ENCODE data around the gene DOK7.

The DOK7 gene

DNA sequence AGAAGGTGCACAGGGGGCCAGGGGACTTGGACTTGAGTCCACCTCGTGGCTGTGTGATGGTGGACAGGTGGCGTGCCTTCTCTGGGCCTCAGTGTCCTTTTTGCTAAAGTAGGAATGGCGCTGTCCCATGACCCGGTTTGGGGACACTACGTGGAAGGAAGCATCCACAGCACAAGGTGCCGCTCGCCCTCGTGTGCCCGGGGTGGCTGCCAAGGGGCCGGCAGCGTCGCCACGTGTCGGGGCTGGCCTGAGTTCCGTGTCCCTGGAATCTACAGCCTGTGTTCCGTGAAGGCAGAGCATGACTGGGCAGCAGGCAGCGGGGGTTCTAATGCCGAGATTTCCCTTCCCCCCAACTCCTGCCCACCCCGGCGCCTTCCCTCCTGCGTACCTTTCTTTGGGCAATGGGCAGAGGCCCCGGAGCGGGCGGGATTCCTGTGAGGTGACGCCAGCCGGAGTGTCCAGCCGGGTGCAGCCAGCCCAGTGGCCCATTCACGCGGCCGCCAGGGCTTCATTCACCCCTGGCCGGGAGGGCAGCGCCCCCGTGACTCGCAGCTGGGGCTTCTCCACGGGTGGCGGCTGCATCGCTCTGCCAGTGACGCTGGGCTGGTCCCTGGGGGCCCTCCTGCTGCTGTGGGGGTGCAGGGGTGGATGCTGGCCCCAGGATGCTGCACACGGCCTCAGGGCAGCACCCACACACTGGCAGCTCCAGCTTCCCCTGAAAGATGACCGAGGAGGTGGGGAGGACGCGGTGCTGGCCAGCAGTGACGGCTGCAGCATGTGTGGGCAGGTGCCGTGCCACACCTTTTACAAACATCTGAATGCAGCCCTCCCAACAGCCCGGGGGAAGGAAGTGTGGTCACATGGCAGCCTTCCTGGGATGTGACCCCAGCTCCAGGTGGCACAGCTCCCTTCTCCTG, 21.2 kb downstream of the DOK7 start:
- Histone ChIP-seq H3K4me3 (ENCODE audit: low read depth, low read length) (no peak overlapping the region), H3K27me3 (replicated peaks) (peaks cover 28% of the 10 kb centered on the region)

GRCh38 chr4:3485011-3485791, 22.1 kb downstream of the DOK7 start:
- Histone ChIP-seq H3K36me3 (replicated peaks) (no peaks in the 10 kb centered on the region), H3K4me3 (ENCODE audit: low read depth, low read length) (no peak overlapping the region), H3K27ac (no peak overlapping the region), H3K27me3 (replicated peaks) (peaks cover 28% of the 10 kb centered on the region)
- no peak for TF ChIP-seq CTCF (IDR thresholded peaks at IDR 0.05; ENCODE audit: low read depth, low read length, missing control alignments)
- in situ Hi-C loops (cut with HindIII; ENCODE audit: low pct_ligation_motif_present, low sequenced_read_pairs) = no loop called here
- no peak for DNase-seq

More for the DNA sequence above, 21.2 kb downstream of the DOK7 start:
- no peak for TF ChIP-seq CTCF (IDR thresholded peaks at IDR 0.05; ENCODE audit: low read depth, low read length, missing control alignments)
- Histone ChIP-seq H3K36me3 (replicated peaks) (no peaks in the 10 kb centered on the region), H3K27ac (no peak overlapping the region)
- DNase-seq = no peak
- in situ Hi-C loops (cut with HindIII; ENCODE audit: low pct_ligation_motif_present, low sequenced_read_pairs) = no loop called here

GRCh38 chr4:3485886-3486540, 22.9 kb downstream of the DOK7 start:
- TF ChIP-seq CTCF (IDR thresholded peaks at IDR 0.05; ENCODE audit: low read depth, low read length, missing control alignments) = no peak
- peaks cover 28% of the 10 kb centered on the region for H3K27me3 ChIP-seq (replicated peaks)
- H3K4me3 ChIP-seq (ENCODE audit: low read depth, low read length) = no peak overlapping the region
- no peak overlapping the region for H3K27ac ChIP-seq
- in situ Hi-C loops (cut with HindIII; ENCODE audit: low pct_ligation_motif_present, low sequenced_read_pairs) = no loop called here
- no peak for DNase-seq
- H3K36me3 ChIP-seq (replicated peaks) = no peaks in the 10 kb centered on the region

DNA sequence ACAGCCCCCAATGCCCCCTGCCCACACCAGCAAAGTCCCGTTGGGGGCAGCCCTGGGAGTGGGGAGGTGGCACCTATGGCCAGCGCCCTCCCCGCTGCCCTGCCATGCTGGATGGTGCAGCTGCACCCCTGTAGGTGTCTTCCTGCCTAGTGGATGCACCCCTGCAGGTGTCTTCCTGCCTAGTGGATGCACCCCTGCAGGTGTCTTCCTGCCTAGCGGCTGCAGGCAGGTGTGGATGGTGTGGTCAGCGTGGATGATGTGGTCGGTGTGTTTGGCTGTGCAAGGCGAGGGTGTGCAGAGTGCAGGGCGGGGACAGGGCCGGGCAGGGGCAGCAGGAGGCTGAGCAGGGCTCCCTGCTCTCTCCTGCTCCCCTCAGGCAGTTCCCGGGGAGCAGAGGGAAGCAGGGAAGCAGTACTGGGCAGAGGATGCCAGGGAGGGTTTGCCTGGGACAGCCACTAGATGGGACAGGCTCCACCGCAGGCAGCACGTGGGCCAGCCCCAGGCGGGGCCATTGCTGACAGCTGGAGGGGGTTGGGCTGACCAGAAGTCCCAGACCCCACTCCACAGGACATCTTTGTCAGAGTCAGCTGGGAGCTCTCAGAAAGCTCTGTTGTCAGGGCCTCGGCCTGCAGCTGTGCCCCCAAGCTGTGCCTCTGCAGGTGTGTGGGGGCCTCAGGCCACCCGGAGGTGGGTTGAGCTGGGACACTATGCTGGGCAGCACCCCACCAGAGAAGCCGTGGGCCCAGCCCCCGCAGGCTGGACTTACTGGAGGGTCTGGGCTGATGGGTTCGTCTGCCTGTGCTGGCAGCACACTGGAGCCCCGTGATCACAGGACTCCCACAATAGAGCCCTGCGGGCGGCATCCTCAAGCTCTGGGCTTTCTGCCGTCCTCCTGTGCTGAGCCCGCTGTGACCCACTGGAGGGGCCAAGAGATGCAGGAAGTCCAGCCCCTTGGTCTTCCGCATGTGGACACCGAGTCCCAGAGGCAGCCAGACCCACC, 23.7 kb downstream of the DOK7 start:
- in situ Hi-C loops (cut with HindIII; ENCODE audit: low pct_ligation_motif_present, low sequenced_read_pairs) = no loop called here
- H3K27me3 ChIP-seq (replicated peaks) = peaks cover 31% of the 10 kb centered on the region
- TF ChIP-seq CTCF (IDR thresholded peaks at IDR 0.05; ENCODE audit: low read depth, low read length, missing control alignments) = no peak
- DNase-seq = no peak
- H3K4me3 ChIP-seq (ENCODE audit: low read depth, low read length) = no peak overlapping the region
- no peaks in the 10 kb centered on the region for H3K36me3 ChIP-seq (replicated peaks)
- H3K27ac ChIP-seq = no peak overlapping the region

- Histone ChIP-seq H3K27me3 (replicated peaks) (peaks cover 42% of the 10 kb centered on the region), H3K36me3 (replicated peaks) (no peaks in the 10 kb centered on the region), H3K27ac (no peak overlapping the region), H3K4me3 (ENCODE audit: low read depth, low read length) (no peak overlapping the region)
- no peak for TF ChIP-seq CTCF (IDR thresholded peaks at IDR 0.05; ENCODE audit: low read depth, low read length, missing control alignments)
- in situ Hi-C loops (cut with HindIII; ENCODE audit: low pct_ligation_motif_present, low sequenced_read_pairs) = no loop called here
- DNase-seq = no peak
Measured at GRCh38 chr4:3487861-3488260, 24.8 kb downstream of the DOK7 start.

Data from brain microvascular endothelial cell (primary cell).